ENCODE data around the gene SCART1.

DNA sequence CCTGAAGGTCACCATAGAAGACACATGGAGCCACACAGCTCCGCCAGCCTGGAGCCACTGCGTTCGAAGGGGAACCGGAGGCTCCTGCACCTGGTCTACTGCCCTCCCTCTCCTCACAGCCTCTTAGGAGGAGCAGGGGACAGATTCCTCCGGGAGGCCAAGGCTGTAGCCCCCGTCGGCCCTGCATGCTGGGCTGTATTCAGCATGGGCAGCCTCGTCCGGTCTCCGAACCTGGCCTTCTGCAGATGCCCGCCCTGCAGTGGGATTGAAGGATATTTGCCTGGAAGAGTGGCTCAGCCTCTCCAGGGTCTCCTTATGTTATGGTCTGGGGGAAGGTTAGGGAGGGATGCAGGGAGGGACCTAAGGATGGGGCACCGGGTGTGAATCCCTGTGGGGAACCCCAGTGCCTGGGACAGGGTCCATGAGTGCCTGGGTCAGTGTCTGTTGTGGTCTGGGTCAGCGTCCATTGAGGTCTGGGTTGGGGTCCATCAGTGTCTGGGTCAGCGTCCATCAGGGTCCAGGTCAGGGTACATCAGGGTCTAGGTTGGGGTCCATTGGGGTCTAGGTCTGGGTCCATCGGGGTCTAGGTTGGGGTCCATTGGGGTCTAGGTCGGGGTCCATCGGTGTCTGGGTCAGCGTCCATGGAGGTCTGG, 13.0 kb upstream of the SCART1 start:
- TF ChIP-seq GATA2 (IDR thresholded peaks at IDR 0.05; ENCODE audit: low read depth, low read length) (no peak), GATA3 (IDR thresholded peaks at IDR 0.05; ENCODE audit: low read depth, low read length) (no peak)

All from SH-SY5Y (cell line).